SK-N-MC (cell line): ENCODE measurements around the gene IFTAP.

Experiments used
- EZH2 ChIP-seq: fragments of 200-600 bp; sonication (generic); IDR thresholded peaks from one replicate; pipeline ENCODE4 v1.6.1; 2017; ENCODE audit warnings: antibody characterized with exemption
- FOXP2 ChIP-seq: optimal IDR thresholded peaks from 2 replicates; pipeline ENCODE3; 2011; ENCODE audit warnings: mild to moderate bottlenecking, moderate library complexity; ENCODE audit not compliant: insufficient read depth; ENCODE audit errors: extremely low read length, control extremely low read depth
- POLR2AphosphoS5 ChIP-seq: IDR thresholded peaks from 2 replicates; pipeline ENCODE4 v1.6.1; 2012; ENCODE audit warnings: mild to moderate bottlenecking, low read depth, low read length, borderline replicate concordance

DNA sequence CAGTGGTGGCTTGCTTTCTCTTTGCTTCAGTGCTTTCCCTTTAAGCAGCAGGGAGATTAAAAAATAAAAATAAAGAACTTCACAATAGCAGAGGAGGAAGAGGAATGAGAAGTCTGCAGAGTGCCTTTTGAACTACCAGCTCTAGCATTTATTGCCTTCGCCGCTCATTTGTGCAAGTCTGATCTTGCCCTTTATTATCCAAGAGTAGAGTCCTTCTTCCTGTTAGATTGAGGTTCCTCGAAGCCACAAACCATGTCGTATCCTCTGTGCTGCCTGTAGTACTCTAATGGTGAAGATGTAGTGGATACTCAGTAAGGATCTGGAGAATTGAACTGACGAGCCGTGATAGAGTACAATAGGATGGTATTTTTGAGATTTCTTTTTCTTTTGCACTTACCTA, 105.0 kb downstream of the IFTAP start:
- TF ChIP-seq POLR2AphosphoS5 (no peak), EZH2 (no peak), FOXP2 (no peak)
